Hepatocyte (in vitro differentiated cells): ENCODE measurements around the gene MR1.

ENCODE experiments used
- EZH2 ChIP-seq: fragments of 200-600 bp; sonication (generic); IDR thresholded peaks from 2 replicates; pipeline ENCODE4 v1.6.1; 2016; ENCODE audit warnings: antibody characterized with exemption, mild to moderate bottlenecking, borderline replicate concordance
- EZH2phosphoT487 ChIP-seq: fragments of 200-600 bp; sonication (generic); IDR thresholded peaks from one replicate; pipeline ENCODE4 v1.6.1; 2018; ENCODE audit warnings: antibody characterized with exemption, mild to moderate bottlenecking, low read depth, moderate library complexity; ENCODE audit not compliant: unreplicated experiment, severe bottlenecking
- TF ChIP-seq, protein P1 (sequence below): fragments of 200-600 bp; sonication (generic); IDR thresholded peaks from 2 replicates; pipeline ENCODE4 v1.5.1; 2016; ENCODE audit warnings: antibody characterized with exemption, mild to moderate bottlenecking; ENCODE audit not compliant: poor library complexity

DNA sequence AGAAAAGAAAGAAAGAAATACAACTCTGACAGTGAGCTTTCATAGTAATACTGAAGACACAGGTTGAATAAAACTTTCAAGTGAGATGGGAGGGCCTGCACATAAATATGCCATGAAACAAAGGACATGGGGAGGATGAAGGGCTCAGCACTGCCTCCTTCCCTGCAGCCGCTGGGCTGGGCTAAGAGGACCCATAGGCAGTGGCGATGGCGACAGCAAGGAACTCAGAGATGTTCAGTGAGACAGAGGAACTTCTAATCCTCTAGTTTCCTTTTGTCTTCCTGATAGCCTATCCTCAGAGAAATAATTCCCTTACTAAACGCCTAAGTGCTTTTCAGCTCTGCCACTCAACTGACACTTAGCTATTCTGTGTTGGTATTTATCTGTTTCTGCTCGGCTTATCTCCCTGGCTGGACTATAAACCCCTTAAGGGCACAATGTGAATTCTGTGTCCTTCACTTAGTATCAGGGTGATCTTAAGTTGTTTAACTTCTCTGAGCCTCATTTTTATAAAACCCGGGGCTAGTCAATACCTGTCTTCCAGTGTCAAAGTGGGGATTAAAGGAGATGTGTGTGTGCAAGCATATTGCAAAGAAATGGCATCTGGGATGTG lies 30.3 kb downstream of the MR1 start:
- TF ChIP-seq, protein P1, sequence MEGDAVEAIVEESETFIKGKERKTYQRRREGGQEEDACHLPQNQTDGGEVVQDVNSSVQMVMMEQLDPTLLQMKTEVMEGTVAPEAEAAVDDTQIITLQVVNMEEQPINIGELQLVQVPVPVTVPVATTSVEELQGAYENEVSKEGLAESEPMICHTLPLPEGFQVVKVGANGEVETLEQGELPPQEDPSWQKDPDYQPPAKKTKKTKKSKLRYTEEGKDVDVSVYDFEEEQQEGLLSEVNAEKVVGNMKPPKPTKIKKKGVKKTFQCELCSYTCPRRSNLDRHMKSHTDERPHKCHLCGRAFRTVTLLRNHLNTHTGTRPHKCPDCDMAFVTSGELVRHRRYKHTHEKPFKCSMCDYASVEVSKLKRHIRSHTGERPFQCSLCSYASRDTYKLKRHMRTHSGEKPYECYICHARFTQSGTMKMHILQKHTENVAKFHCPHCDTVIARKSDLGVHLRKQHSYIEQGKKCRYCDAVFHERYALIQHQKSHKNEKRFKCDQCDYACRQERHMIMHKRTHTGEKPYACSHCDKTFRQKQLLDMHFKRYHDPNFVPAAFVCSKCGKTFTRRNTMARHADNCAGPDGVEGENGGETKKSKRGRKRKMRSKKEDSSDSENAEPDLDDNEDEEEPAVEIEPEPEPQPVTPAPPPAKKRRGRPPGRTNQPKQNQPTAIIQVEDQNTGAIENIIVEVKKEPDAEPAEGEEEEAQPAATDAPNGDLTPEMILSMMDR = no peak
- TF ChIP-seq EZH2 (no peak), EZH2phosphoT487 (no peak)
